ENCODE data around the gene KIF15.
"Not testable (repeated sequence)": the region's sequence is repeated elsewhere in the genome, so short reads cannot be mapped to it uniquely, and the experiment has no call there.

KIF15 gene

GRCh38 chr3:44805960-44806359 is 44.4 kb downstream of the KIF15 start:
- H2AK5ac ChIP-seq (ENCODE audit: low read length), result no peak overlapping the region
- no peaks in the 10 kb centered on the region for H3K79me1 ChIP-seq (ENCODE audit: low read length)
- H3K4me2 ChIP-seq (ENCODE audit: low read length), result no peak overlapping the region
- no peak overlapping the region for H3K4ac ChIP-seq (ENCODE audit: low read depth, low read length)
- no peak overlapping the region for H2BK120ac ChIP-seq (ENCODE audit: low read depth, low read length)
- no peak overlapping the region for H3K4me3 ChIP-seq (ENCODE audit: low read length)
- no peak overlapping the region for H3K56ac ChIP-seq (ENCODE audit: low read length)
- no peak overlapping the region for H3K27ac ChIP-seq (ENCODE audit: low read depth, low read length)
- no peak overlapping the region for H3K9ac ChIP-seq (ENCODE audit: low read length)
- H2BK15ac ChIP-seq (replicated peaks; ENCODE audit: low read depth), result no peak overlapping the region
- no peaks in the 10 kb centered on the region for H3K27me3 ChIP-seq (ENCODE audit: insufficient read depth, low read length, poor library complexity)
- H3K4me1 ChIP-seq (ENCODE audit: control insufficient read depth, low read depth, low read length), result no peaks in the 10 kb centered on the region
- no peak overlapping the region for H3K23ac ChIP-seq (ENCODE audit: low read length)
- H4K5ac ChIP-seq (ENCODE audit: low read length), result no peak overlapping the region
- no peak overlapping the region for H2BK5ac ChIP-seq (ENCODE audit: low read length)
- H3K36me3 ChIP-seq (ENCODE audit: control insufficient read depth, insufficient read depth, low read length), result peaks cover 7% of the 10 kb centered on the region
- no peaks in the 10 kb centered on the region for H3K79me2 ChIP-seq (ENCODE audit: control insufficient read depth, insufficient read depth, low read length)
- no peak overlapping the region for H4K8ac ChIP-seq (ENCODE audit: low read depth, low read length)
- H3K18ac ChIP-seq (ENCODE audit: low read length), result no peak overlapping the region
- WGBS (ENCODE audit: extremely low coverage, insufficient coverage, low lambda C conversion rate), result no CpG with 5 or more reads among the region's 2 CpGs
- DNase-seq, result peak; percentile 17

GRCh38 chr3:44814751-44815150 is 53.2 kb downstream of the KIF15 start:
- Histone ChIP-seq H2BK15ac (replicated peaks; ENCODE audit: low read depth) (no peak overlapping the region), H3K36me3 (ENCODE audit: control insufficient read depth, insufficient read depth, low read length) (peaks cover 4% of the 10 kb centered on the region), H3K4me3 (ENCODE audit: low read length) (no peak overlapping the region), H3K79me1 (ENCODE audit: low read length) (no peaks in the 10 kb centered on the region), H3K4me1 (ENCODE audit: control insufficient read depth, low read depth, low read length) (no peaks in the 10 kb centered on the region), H3K18ac (ENCODE audit: low read length) (no peak overlapping the region), H3K27me3 (ENCODE audit: insufficient read depth, low read length, poor library complexity) (no peaks in the 10 kb centered on the region), H3K23ac (ENCODE audit: low read length) (no peak overlapping the region), H3K56ac (ENCODE audit: low read length) (no peak overlapping the region), H3K9ac (ENCODE audit: low read length) (no peak overlapping the region), H4K5ac (ENCODE audit: low read length) (no peak overlapping the region), H2AK5ac (ENCODE audit: low read length) (no peak overlapping the region), H3K27ac (ENCODE audit: low read depth, low read length) (no peak overlapping the region), H3K79me2 (ENCODE audit: control insufficient read depth, insufficient read depth, low read length) (no peaks in the 10 kb centered on the region), H3K4me2 (ENCODE audit: low read length) (no peak overlapping the region), H2BK120ac (ENCODE audit: low read depth, low read length) (no peak overlapping the region), H3K4ac (ENCODE audit: low read depth, low read length) (no peak overlapping the region), H2BK5ac (ENCODE audit: low read length) (no peak overlapping the region), H4K8ac (ENCODE audit: low read depth, low read length) (no peak overlapping the region)
- WGBS (ENCODE audit: extremely low coverage, insufficient coverage, low lambda C conversion rate), result no CpG with 5 or more reads among the region's 6 CpGs
- DNase-seq, result no peak

- H2BK15ac ChIP-seq (replicated peaks; ENCODE audit: low read depth); H3K56ac ChIP-seq (ENCODE audit: low read length); H3K79me2 ChIP-seq (ENCODE audit: control insufficient read depth, insufficient read depth, low read length); H3K36me3 ChIP-seq (ENCODE audit: control insufficient read depth, insufficient read depth, low read length); H3K27ac ChIP-seq (ENCODE audit: low read depth, low read length); H4K5ac ChIP-seq (ENCODE audit: low read length); H3K4ac ChIP-seq (ENCODE audit: low read depth, low read length); H2BK120ac ChIP-seq (ENCODE audit: low read depth, low read length); H3K27me3 ChIP-seq (ENCODE audit: insufficient read depth, low read length, poor library complexity); H3K9ac ChIP-seq (ENCODE audit: low read length); H2BK5ac ChIP-seq (ENCODE audit: low read length); H2AK5ac ChIP-seq (ENCODE audit: low read length); H3K4me3 ChIP-seq (ENCODE audit: low read length); H4K8ac ChIP-seq (ENCODE audit: low read depth, low read length); DNase-seq; H3K4me1 ChIP-seq (ENCODE audit: control insufficient read depth, low read depth, low read length); H3K4me2 ChIP-seq (ENCODE audit: low read length); H3K18ac ChIP-seq (ENCODE audit: low read length); H3K79me1 ChIP-seq (ENCODE audit: low read length); H3K23ac ChIP-seq (ENCODE audit: low read length): not testable (repeated sequence)
- no CpG with 5 or more reads among the region's 2 CpGs for WGBS (ENCODE audit: extremely low coverage, insufficient coverage, low lambda C conversion rate)
These were observed 54.7 kb downstream of the KIF15 start for GRCh38 chr3:44816334-44816733.

- not testable (repeated sequence) for H3K23ac ChIP-seq (ENCODE audit: low read length); H3K9ac ChIP-seq (ENCODE audit: low read length); DNase-seq; H3K79me2 ChIP-seq (ENCODE audit: control insufficient read depth, insufficient read depth, low read length); H4K5ac ChIP-seq (ENCODE audit: low read length); H3K36me3 ChIP-seq (ENCODE audit: control insufficient read depth, insufficient read depth, low read length); H3K4me2 ChIP-seq (ENCODE audit: low read length); H3K79me1 ChIP-seq (ENCODE audit: low read length); H3K27me3 ChIP-seq (ENCODE audit: insufficient read depth, low read length, poor library complexity); H2AK5ac ChIP-seq (ENCODE audit: low read length); H4K8ac ChIP-seq (ENCODE audit: low read depth, low read length); H3K27ac ChIP-seq (ENCODE audit: low read depth, low read length); H3K4me1 ChIP-seq (ENCODE audit: control insufficient read depth, low read depth, low read length); H2BK120ac ChIP-seq (ENCODE audit: low read depth, low read length); H3K56ac ChIP-seq (ENCODE audit: low read length); H2BK5ac ChIP-seq (ENCODE audit: low read length); H2BK15ac ChIP-seq (replicated peaks; ENCODE audit: low read depth); H3K4me3 ChIP-seq (ENCODE audit: low read length); H3K4ac ChIP-seq (ENCODE audit: low read depth, low read length); H3K18ac ChIP-seq (ENCODE audit: low read length)
- no CpG with 5 or more reads among the region's 34 CpGs for WGBS (ENCODE audit: extremely low coverage, insufficient coverage, low lambda C conversion rate)
These were observed 59.6 kb downstream of the KIF15 start for GRCh38 chr3:44821206-44821605.

GRCh38 chr3:44825264-44825925 is 63.8 kb downstream of the KIF15 start:
- H3K4me2 ChIP-seq (ENCODE audit: low read length), result no peak overlapping the region
- no peak overlapping the region for H4K8ac ChIP-seq (ENCODE audit: low read depth, low read length)
- H2BK120ac ChIP-seq (ENCODE audit: low read depth, low read length), result no peak overlapping the region
- H4K5ac ChIP-seq (ENCODE audit: low read length), result no peak overlapping the region
- H2AK5ac ChIP-seq (ENCODE audit: low read length), result no peak overlapping the region
- H3K79me1 ChIP-seq (ENCODE audit: low read length), result no peaks in the 10 kb centered on the region
- H2BK5ac ChIP-seq (ENCODE audit: low read length), result no peak overlapping the region
- no peak overlapping the region for H2BK15ac ChIP-seq (replicated peaks; ENCODE audit: low read depth)
- H3K4me3 ChIP-seq (ENCODE audit: low read length), result no peak overlapping the region
- H3K9ac ChIP-seq (ENCODE audit: low read length), result no peak overlapping the region
- H3K4me1 ChIP-seq (ENCODE audit: control insufficient read depth, low read depth, low read length), result no peaks in the 10 kb centered on the region
- H3K27ac ChIP-seq (ENCODE audit: low read depth, low read length), result no peak overlapping the region
- no peaks in the 10 kb centered on the region for H3K79me2 ChIP-seq (ENCODE audit: control insufficient read depth, insufficient read depth, low read length)
- H3K4ac ChIP-seq (ENCODE audit: low read depth, low read length), result no peak overlapping the region
- no peak overlapping the region for H3K23ac ChIP-seq (ENCODE audit: low read length)
- no peak overlapping the region for H3K18ac ChIP-seq (ENCODE audit: low read length)
- no peaks in the 10 kb centered on the region for H3K36me3 ChIP-seq (ENCODE audit: control insufficient read depth, insufficient read depth, low read length)
- no CpG with 5 or more reads among the region's 2 CpGs for WGBS (ENCODE audit: extremely low coverage, insufficient coverage, low lambda C conversion rate)
- H3K27me3 ChIP-seq (ENCODE audit: insufficient read depth, low read length, poor library complexity), result no peaks in the 10 kb centered on the region
- no peak for DNase-seq
- H3K56ac ChIP-seq (ENCODE audit: low read length), result no peak overlapping the region

GRCh38 chr3:44827196-44827595 is 65.6 kb downstream of the KIF15 start:
- H4K8ac ChIP-seq (ENCODE audit: low read depth, low read length), result no peak overlapping the region
- H3K27me3 ChIP-seq (ENCODE audit: insufficient read depth, low read length, poor library complexity), result no peaks in the 10 kb centered on the region
- H3K9ac ChIP-seq (ENCODE audit: low read length), result no peak overlapping the region
- WGBS (ENCODE audit: extremely low coverage, insufficient coverage, low lambda C conversion rate), result no CpG with 5 or more reads among the region's 3 CpGs
- no peaks in the 10 kb centered on the region for H3K79me1 ChIP-seq (ENCODE audit: low read length)
- H3K4ac ChIP-seq (ENCODE audit: low read depth, low read length), result no peak overlapping the region
- H2BK15ac ChIP-seq (replicated peaks; ENCODE audit: low read depth), result no peak overlapping the region
- no peak overlapping the region for H3K4me3 ChIP-seq (ENCODE audit: low read length)
- no peak overlapping the region for H3K27ac ChIP-seq (ENCODE audit: low read depth, low read length)
- H2AK5ac ChIP-seq (ENCODE audit: low read length), result no peak overlapping the region
- H3K56ac ChIP-seq (ENCODE audit: low read length), result no peak overlapping the region
- no peaks in the 10 kb centered on the region for H3K4me1 ChIP-seq (ENCODE audit: control insufficient read depth, low read depth, low read length)
- no peak overlapping the region for H3K4me2 ChIP-seq (ENCODE audit: low read length)
- H2BK5ac ChIP-seq (ENCODE audit: low read length), result no peak overlapping the region
- no peak overlapping the region for H3K18ac ChIP-seq (ENCODE audit: low read length)
- no peak overlapping the region for H3K23ac ChIP-seq (ENCODE audit: low read length)
- no peak for DNase-seq
- H4K5ac ChIP-seq (ENCODE audit: low read length), result no peak overlapping the region
- no peak overlapping the region for H2BK120ac ChIP-seq (ENCODE audit: low read depth, low read length)
- H3K36me3 ChIP-seq (ENCODE audit: control insufficient read depth, insufficient read depth, low read length), result peaks cover 2% of the 10 kb centered on the region
- no peaks in the 10 kb centered on the region for H3K79me2 ChIP-seq (ENCODE audit: control insufficient read depth, insufficient read depth, low read length)

All from mesendoderm (in vitro differentiated cells).